Measurements from ENCODE around the gene TYW1B.

DNA sequence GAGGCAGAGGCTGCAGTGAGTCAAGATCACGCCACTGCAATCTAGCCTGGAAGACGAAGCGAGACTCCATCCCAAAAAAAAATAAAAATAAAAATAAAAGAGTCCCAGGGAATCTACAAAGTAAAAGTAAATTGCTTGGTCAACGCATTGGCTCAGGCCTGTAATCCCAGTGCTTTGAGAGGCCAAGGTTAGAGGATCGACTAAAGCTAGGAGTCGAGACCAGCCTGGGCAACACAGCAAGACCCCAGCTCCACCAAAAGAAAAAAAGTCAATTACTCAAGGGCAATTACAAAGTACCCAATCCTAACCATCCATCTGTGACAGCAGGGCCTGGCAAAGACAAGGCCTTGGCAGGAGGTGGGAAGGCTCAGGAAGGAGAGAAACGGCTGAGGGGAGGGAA, 288.3 kb downstream of the TYW1B start:
- no peak for TF ChIP-seq POLR2A (IDR thresholded peaks at IDR 0.05)
- no peak for TF ChIP-seq CTCF (IDR thresholded peaks at IDR 0.05)

Measured in suprapubic skin (tissue), 3 donors.